Umbilical cord (tissue), 2 donors: ENCODE data around the gene SLC25A21. TPM values are rescaled to one million over a fixed set of nuclear protein-coding genes. Genes with fewer than 3 reads are reported as not detected.
A peak's percentile ranks its signal among the peaks of the same experiment; 100 is the strongest.
"Not testable (repeated sequence)": the region's sequence is repeated elsewhere in the genome, so short reads cannot be mapped to it uniquely, and the experiment has no call there.

Source experiments
- DNase-seq: peaks from one replicate; pipeline ENCODE4 v3.0.0-alpha.2; 2015; ENCODE audit warnings: low spot score
- total RNA-seq: library from RNA; depleted of rRNA; stranded (reverse); fragments of >200 nt; gene quantifications from one replicate; pipeline ENCODE4 v1.2.3, GENCODE V29; 2014; ENCODE audit warnings: low replicate concordance; ENCODE audit not compliant: insufficient read depth

SLC25A21 gene
- total RNA-seq, 1 donor from 2014 or later, result 1.7 TPM

DNA sequence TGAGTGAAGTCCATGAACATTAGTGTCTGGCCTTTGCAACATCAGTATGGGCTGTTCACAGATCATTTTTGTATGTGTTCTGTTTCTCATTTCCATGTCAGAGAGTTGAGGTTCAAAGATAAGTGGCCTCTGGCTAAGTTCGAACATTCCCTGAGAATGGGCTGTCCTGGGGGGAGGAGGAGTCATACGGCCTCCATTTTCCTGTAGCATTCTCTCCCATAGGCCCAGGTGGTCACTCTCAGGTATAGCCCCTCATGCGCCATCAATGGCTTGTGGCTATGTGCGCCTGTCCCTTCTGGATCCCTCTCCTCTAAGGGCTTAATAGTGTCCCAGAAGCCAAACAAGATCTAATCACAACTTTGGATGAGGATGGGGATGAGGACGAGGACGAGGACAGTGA lies 345.8 kb downstream of the SLC25A21 start:
- no peak for DNase-seq

DNA sequence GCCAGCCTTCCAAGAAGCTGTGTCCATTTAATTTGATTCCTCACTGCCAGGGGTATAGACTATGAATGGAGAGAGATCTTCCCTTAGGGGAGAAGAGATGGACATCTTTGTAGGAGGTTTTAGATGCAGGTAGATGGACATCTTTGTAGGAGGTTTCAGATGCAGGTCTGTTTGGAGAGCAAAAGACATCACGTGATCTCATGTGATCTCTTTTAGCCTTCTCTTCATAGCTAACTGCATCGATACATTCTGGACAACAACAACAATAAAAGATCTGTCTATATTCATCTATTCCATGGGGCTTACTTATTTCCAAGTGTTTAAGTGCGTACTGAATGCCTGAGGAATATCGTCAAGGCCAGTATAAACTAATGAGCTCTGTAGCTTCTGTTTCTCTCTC lies 347.6 kb downstream of the SLC25A21 start:
- DNase-seq, result no peak

DNA sequence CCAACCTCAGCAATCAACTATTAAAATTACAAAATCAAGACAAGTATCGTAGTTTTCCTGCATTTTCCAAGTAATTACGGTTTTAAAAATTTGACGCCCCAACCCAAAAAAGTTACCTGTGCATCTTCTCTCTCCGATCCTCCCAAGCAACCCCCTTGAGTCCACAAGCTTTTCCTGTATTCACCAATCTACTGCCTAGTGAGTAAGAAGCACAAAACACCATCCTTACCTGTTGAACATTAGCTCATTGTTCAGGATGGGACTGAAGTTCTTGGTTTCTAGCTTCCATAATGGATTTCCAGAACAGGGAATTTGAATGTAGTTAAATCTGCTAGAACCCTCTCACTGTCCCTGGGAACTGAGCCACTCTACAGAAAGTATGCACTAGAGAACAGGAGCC lies 348.8 kb downstream of the SLC25A21 start:
- no peak for DNase-seq

DNA sequence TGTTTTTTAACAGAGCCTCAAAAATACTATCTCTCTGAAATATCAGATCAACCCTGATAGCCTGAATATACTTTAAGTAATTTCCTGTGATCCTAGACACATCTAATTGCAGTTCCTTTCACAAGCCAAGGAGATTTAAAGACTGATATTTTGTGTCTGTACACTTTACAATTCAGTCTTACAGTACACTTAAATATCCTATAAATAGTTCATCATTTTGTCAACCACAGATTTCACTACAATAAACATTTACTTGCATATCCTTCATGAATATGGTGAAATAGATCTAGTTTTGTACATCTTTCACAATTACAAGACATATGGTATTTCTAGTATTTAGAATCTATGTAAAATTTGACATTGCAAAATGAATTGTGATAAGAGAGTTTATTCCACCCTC lies 349.7 kb downstream of the SLC25A21 start:
- no peak for DNase-seq

DNA sequence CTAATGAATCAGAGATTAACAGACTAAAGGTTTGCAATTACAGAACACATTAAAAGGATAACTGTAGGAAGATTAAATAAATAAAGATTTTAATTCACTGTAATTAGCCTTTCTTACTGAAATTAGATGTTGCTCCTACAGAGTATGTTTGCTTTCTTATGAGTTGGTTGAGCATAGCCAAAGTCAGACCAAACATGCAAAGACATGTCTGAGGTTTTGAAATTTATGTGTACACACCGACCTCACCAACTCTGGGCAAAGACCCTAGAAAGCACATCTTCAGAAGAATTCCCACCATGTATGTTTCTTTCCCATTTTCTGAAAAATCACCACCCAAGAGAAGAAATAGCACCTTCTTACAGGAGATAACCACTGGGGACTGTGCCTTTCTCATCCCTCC lies 351.5 kb downstream of the SLC25A21 start:
- DNase-seq, result no peak

DNA sequence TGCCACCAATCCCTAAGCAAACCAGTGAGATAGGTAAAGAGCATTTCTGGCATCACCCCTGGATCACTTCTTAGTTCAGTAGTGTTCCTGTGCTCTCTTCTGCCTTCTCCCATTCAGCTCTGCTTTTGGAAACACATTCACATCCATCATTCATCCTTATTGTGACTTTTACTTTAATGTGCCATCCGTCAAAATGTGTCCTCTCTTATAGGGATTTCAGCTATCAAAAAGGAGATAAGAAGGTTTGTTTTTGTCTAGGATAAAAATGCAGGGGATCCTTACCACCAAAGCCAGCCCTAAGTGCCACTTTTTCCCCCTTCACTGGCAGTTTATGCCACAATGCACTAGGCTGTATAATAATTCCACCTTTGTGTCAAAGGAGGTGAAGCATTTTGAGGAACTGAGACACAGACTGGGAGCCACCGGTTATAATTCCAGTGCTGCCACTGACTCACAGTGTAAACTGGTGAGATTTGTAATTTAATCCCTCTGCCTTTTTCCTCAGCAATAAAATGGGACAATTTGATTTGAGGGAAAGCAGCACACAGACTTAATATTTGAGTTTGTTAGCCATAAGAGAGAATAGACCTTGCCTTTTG lies 352.2 kb downstream of the SLC25A21 start:
- no peak for DNase-seq

DNA sequence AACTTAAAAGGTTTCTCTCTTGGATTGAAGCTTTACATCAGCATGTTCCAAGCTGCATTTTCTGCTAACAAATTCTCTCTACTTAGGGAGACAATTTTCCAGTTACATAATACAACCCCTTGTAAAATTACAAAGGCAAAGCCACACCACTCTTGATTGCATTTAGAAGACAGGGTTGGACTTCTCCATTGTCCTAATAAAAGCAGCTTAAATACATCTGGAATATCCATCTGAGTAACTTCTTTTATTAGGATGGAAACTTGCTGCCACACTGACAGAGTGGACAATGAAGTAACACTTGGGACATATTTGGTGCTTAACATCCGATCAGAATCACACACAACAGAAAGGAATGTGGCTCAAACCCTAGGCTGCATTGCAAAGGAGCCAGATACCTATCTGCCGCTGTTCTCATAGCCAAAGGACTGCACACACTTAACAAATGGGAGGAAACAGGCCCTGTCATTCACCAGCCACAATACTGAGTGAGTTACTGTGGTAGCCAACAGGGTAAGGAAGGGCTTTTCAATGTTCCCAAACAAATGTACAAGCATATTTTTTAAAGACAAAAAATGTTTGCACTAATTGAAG lies 353.5 kb downstream of the SLC25A21 start:
- DNase-seq, result peak; percentile 12

DNA sequence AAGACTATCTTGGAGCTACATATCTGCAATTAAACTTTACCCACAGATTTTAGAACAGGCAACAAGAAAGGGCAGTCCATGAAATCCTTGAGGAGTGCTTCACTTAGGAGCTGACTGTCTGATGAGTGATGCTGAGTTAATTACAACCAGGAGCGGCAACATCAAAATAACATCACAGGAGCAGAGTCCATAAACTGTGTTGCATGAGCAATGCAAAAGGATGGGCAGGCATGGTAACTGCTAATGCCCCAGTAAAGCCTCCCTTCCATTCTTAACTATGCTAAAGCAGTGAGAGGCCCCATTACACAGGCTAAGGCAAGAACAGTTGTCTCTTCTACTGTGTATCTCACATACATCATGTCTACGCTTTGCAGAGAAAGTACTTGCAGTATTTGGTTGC lies 354.2 kb downstream of the SLC25A21 start:
- no peak for DNase-seq

DNA sequence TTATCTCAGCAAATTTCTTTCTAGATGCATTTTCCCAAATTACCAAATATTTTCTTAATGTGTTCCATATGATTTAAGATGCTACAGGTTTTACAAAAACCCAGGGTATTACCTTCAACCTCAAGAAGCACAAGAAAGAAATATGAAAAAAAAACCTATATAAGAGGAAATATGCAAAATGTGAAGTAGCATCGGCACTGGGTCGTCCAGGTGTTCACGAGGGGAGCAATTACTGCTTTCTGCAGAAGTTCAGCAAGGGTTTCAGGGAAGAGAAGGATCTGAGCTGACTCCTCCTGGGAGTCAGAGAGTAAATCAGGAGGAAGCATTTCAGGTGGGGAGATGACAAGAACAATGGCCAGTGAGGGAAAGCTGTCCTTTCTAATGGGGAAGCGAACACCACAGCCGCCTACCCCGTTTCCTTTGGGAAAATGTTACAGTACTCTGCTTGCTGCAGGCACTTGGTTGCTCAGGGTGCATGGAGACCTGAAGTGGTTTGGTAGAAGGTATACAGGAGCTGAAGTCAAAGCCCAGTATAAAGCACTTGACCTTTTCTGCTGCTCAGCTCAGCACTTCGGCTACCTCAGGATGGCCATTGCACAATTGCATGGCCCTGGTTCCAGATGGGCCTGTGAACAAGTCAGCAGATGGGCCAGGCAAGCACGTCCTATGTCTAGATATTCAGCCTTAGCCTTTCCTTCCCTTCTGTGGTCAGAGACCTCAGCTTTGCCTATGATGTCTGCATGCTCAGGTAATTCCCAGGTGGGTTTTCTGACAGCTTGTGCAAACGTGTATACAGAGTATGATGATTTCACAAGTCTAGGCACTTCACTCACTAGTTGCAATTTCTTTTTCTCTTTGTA lies 355.1 kb downstream of the SLC25A21 start:
- no peak for DNase-seq

DNA sequence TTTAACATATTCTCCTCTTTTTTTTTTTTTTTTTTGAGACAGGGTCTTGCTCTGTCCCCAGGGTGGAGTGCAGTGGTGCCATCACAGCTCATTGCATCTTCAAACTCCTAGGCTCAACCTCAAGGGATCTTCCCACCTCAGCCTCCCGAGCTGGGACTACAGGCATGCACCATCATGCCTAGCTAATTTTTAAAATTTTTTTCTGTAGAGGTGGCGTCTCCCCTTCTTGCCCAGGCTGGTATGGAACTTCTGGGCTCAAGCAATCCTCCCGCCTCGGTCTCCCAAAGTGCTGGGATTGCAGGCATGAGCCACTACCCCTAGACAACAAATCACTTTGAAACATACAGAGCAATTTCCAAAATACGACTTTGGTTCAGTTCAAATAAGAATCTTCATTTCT lies 355.9 kb downstream of the SLC25A21 start:
- no peak for DNase-seq

DNA sequence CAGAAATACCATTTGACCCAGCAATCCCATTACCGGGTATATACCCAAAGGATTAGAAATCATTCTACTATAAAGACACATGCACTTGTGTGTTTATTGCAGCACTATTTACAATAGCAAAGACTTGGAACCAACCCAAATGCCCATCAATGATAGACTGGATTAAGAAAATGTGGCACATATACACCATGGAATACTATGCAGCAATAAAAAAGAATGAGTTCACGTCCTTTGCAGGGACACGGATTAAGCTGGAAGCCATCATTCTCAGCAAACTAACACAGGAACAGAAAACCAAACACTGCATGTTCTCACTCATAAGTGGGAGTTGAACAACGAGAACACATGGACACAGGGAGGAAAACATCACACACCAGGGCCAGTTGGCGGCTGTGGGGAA lies 357.6 kb downstream of the SLC25A21 start:
- DNase-seq, result not testable (repeated sequence)

DNA sequence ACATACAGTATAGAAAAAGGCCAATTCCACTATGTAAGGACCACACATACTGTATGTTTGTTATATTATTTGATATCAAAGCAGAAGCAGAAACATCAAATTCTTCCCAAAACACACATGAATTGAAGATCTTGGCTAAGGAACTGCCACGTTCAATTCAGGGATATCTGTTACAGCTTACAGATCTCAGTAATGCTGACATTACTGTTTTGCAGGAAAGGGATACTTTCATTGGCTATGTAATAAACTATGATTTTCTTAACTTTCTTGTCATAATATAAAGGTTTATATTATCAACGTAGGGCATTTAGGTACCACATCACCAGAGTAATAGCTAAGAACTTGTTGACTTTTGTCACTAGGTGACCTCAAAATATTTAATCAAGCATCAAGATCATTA lies 362.2 kb downstream of the SLC25A21 start:
- no peak for DNase-seq

DNA sequence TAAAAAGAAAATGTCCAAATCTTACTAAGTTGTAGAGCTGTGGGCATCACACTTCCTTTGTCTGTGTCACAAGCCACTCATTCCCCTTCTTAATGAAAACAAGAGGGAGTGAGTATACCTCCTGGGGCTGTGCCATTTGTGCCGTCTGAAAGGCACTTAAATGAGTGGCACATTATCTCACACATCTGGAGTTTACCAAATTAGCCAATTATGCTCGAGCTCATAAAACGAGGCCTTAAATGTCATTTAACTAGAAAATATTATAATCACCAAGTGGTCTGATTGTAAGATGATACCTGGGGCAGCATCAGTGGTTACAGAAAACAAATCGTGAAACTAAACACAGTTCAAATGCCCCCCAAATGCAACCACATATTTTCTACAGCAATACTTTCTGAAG lies 364.7 kb downstream of the SLC25A21 start:
- no peak for DNase-seq

DNA sequence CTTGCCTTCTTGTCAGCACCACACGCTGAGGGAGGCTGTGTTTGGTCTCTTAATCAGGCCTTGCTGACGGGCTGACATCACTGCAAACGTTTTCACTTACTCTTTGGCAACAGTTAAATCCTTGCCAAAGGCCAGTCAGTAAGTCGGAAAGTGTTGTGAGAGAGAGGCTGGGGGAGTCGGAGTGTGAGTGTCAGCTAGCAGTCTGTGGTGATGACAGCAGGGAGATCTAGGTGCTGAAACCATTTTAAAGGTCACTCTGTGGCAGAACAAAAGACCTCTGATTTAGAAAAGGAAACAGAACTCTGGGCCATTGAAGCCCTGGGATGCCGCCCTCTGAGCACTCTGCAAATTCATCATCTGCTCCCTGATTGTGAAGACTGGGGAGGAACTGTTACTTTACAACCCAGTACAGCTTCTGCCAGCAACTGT lies 367.3 kb downstream of the SLC25A21 start:
- DNase-seq, result peak; percentile 25

DNA sequence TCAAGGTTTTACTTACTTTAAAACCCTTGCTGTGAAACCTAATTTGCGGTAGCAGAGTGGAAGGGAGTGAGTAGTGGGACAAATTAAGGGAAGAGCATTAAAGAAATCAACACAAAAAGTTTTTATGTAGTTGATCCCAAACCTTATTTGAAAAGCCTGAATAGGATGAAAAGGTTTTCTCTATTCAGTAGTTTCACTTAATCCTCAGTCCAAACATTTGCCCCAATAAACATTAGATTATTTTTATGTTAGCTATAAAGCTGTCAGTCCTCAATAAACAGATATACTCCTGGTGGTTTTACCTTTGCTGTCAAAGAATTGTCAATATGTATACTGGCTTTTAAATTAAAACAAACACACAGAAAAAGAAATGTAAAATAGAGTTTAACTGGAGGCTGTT lies 374.8 kb downstream of the SLC25A21 start:
- DNase-seq, result no peak

DNA sequence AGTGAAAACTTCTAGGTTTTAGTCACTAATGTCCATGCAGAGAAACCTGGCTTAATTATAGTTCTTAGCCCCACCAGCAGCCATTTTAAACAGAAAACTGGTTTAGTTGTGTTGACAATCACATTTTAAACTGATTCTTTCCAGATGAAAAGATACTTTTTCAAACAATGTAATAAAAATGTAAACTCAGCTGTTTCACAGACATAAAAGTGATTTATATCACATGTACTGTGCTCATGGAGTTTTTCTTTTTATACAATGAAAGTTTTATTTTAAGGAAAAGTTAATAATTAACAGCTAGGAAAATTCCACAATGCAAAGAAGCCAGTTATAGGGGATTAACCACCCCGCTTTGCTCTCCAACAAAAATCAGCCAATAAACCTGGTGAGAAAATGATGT lies 381.0 kb downstream of the SLC25A21 start:
- DNase-seq, result no peak

DNA sequence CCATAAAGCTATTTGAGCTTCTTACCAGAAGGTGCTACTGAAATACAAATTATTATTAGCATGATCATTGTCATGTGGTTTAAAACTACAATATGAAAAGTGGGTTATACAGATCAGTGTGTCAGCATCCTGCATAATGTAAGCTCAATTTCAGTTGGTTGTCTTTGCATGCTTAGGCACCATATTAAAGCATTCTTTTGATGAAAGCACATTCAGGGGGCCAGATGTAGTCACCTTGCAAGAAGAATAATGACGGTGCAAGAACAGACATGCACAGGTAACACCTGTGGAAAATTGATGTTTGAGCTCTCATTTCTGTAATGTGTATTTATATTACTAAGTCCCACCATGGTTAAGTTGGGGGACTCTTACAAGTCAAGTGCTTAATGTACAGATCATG lies 386.9 kb downstream of the SLC25A21 start:
- DNase-seq, result no peak

DNA sequence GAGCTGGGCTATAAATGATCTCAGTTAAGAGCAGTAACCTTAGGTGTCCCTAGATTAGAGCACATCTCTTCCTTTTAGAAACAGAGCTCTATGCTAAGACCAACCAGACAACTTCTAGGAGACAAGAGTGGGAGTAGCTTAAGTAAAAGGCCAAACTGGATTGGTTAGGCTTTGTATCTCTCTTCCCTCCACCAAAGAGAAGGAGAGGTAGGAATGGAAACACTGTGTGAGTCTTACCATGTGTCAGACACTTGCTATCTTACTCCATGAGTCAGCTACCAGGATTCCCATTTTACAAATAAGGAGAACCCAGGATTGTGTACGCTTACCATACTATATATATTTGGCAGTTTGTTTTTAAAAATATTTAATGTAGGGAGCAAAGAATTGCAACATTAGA lies 387.9 kb downstream of the SLC25A21 start:
- DNase-seq, result no peak

DNA sequence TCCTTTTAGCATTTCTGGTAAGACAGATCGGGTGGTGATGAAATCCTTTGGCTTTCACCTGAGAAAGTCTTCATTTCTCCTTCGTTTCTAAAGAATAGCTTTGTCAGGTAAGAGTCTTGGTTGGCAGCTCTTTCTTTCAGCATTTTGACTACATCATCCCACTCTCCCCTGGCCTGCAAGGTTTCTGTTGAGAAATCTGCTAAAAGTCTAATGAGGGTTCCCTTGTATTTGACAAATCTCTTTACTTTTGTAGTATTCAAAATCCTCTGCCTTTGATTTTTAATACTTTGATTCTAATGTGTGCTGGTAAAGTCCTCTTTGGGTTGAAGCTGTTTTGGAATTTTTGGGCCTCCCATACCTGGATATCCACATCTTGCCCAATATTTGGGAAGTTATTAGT lies 390.5 kb downstream of the SLC25A21 start:
- DNase-seq, result no peak

DNA sequence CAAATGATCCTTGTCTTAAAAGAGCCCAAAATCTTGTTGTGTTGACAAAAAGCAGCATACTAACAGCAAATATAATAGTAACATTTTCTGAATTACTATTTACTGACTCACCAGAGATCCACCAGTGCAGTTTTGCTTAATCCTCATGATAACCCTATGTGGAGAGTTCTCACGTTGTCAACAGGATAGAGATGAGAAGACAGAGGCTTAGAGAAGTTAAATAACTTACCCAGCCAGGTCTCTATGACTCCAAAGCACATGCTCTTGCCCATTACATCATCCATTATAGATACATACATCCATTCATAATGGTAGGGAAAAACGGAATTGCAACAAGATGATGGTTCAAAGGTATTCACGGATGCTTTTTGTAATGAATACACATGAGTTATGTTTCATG lies 398.8 kb downstream of the SLC25A21 start:
- DNase-seq, result peak; percentile 34

DNA sequence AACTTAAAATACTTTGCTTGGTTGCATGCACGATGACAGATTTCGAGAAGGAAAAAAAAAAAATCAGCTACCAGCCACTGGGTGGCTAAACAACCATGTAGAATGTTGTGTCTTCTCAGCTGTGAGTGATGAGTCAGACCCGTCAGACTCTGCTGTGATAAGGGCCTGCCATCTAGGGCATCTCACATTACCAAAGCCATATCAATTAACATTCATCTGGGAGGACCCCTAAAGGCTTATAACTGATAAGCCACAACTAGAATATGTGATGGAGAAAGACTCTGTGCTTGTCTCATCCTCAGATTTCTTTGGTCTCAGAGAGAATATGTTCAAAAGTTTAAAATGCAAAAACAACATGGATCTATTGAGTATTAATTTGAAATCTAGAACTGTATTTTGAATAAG lies 399.3 kb downstream of the SLC25A21 start:
- peak; percentile 50 for DNase-seq

DNA sequence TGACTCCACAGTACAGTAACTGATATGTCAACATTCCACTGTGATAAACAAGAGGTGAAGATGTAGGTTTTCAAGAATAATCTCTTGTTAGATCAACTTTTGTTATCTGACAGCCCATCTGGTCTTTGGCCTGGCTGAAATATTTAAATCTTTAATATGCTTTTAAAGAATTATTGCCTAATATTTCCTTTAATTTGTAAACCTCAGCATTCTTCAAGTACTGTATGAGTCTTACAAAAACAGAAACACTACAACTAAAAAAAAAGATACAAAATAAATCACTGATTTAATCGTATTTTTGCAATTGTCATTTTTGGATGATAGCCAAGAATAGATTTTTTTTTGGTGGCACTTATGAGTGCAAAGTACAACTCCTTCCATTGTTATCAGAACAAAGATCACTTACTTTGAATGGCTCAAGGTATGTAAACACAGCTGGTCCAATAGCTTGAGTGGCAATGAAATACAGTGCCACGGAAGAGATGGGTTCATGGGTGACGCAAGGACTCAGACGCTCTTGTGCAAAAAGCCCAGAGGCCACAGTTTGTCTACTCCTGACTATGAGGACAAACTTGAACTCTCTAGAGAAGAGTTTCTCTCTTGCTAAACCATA lies 401.3 kb downstream of the SLC25A21 start:
- DNase-seq, result peak; percentile 50
